Activated CD8-positive, alpha-beta memory T cell treated with anti-CD3 and anti-CD28 coated beads, Interleukin-2, amount 50 U/mL, for 24 hours (primary cell): ENCODE results near the gene AMMECR1L.
"Not testable (repeated sequence)": the region's sequence is repeated elsewhere in the genome, so short reads cannot be mapped to it uniquely, and the experiment has no call there.

Experiments
- DNase-seq: peaks from one replicate; pipeline ENCODE4 v3.0.0-alpha.2; 2020; ENCODE audit errors: extremely low read depth

The AMMECR1L gene

GRCh38 chr2:127887082-127887775 is 1.5 kb upstream of the AMMECR1L start:
- no peak for DNase-seq

- DNase-seq, result not testable (repeated sequence)
These were observed 808 bp upstream of the AMMECR1L start for GRCh38 chr2:127886593-127886935.

GRCh38 chr2:127884861-127885740 is 655 bp downstream of the AMMECR1L start:
- DNase-seq, result not testable (repeated sequence)

GRCh38 chr2:127884436-127884835 is 1.3 kb downstream of the AMMECR1L start:
- no peak for DNase-seq

DNA sequence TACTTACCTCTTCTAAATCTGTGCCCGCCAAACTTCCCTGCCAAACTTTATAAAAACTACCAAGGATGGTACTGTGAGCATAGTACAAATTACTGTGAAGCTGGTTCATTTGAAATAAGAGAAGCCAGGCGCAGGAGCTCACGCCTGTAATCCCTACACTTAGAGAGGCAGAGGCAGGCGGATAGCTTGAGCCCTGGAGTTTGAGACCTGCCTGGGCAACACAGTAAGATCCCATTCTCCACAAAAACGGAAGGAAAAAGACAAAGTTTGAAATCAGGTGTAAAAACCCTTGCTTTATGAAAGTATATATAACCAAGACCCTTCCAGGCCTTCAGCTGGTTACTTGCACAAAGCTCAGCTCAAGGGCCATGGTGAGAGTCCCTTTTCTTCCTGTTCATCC is 5.9 kb downstream of the AMMECR1L start:
- no peak for DNase-seq

DNA sequence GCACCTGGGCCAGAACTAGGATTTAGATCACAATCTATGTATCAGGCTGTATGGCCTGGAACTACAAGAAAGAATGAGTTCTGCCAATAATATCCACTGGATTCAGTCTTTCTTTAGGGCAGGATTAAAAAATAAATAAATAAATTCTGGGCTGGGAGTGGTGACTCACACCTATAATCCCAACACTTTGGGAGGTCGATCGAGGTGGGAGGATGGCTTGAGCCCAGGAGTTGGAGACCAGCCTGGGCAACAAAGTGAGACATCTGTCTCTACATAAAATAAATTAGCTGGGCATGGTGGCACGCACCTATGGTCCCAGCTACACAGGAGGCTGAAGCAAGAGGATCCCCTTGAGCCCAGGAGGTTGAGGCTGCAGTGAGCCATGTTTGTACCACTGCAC is 8.1 kb downstream of the AMMECR1L start:
- DNase-seq, result no peak

DNA sequence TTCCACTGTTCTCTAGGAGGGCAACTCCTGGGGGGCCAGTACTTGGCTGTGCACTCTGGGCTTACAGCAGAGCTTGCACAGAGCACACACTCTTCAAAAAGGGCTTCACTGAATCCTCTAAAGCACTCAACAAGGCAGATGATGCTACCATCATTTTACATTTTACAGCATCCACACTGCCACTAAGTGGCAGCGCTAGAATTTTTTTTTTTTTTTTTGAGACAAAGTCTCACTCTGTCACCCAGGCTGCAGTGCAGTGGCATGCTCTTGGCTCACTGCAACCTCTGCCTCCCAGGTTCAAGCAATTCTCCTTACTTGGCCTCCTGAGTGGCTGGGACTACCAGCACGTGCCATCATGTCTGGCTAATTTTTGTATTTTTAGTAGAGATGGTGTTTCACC is 8.6 kb downstream of the AMMECR1L start:
- DNase-seq, result no peak

DNA sequence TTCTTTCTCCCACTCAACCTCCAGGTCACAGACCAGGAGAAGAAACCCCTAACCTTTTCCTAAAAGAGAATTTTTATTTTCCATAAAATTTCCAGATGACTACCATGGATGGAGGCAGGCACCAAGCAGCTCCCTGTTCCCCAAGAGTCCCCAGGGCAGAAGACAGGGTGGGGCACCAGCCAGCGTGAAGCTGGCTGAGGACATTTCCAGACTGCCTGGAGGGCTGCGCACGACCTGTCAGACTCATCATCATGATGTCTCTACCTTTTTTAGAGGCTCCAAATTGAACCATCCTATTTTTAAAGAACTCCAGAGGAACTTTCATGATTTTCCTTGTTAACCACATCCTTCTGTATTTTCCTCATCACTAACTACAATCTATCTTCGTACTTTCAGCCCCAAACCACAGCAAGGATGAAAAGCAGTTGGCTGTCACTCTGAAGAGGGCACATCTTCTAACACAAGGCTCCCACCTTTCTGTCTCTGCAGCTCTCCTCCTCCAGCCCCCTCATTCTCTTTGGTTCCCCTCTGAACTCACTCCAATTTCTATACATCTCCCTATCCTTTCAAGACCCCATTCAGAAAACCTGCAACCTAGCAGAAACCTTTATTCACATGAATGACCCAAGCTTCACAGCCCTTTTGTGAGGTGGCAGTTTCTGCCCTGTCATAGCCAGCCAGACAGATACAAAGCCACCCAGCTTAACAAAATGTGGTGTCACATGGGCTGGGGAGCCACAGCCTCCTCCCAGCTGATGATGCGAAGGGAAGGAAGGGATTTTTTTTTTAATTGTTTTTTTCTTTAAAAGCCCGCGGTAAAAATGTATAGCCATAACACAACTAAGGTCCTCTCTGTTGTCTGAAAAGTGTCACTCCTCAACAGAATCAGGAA is 11.1 kb downstream of the AMMECR1L start:
- DNase-seq, result no peak

- DNase-seq, result no peak
These were observed 12.0 kb downstream of the AMMECR1L start for GRCh38 chr2:127873707-127874303.

DNA sequence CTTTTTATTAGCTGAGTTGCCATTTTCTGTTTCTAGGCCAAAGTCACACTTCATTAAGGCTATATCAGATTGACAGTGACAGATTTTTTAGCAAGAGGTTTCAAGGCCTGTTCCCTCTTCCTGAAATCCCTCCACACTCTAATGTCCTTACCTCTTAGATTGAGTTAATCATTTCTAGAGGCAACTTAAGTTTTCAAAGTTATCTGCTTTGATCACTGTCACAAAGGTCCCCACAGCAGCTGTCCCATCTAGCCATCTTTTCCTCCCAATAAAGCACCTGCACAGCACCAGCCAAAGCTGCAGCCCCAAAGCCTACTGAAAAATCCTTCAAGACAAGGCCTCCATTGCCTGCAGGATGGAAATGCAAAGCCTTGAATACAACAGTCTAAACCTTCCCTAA is 13.4 kb downstream of the AMMECR1L start:
- no peak for DNase-seq

GRCh38 chr2:127865926-127866325 is 19.8 kb downstream of the AMMECR1L start:
- no peak for DNase-seq

- DNase-seq, result no peak
These were observed 20.9 kb downstream of the AMMECR1L start for GRCh38 chr2:127864877-127865276.

GRCh38 chr2:127862228-127862627 is 23.5 kb downstream of the AMMECR1L start:
- no peak for DNase-seq

DNA sequence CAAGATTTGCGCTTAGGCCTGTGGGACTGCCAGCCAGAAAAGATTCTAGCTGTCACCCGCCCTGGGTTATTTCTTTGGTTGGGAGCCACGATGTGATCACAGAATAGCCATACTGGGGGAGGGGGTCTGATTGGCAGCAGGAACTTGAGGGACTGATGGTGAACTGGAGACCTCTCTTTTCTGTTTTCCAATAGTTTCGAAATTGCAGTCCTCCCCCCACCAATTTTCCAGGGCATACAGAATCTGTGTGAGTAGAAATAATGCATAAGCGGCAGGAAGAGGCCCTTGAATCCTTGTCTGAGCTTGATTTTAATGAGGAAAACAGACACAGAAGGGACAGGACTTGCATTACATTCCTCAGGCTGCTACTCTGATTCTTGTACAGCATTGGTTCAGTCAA is 25.6 kb downstream of the AMMECR1L start:
- no peak for DNase-seq

DNA sequence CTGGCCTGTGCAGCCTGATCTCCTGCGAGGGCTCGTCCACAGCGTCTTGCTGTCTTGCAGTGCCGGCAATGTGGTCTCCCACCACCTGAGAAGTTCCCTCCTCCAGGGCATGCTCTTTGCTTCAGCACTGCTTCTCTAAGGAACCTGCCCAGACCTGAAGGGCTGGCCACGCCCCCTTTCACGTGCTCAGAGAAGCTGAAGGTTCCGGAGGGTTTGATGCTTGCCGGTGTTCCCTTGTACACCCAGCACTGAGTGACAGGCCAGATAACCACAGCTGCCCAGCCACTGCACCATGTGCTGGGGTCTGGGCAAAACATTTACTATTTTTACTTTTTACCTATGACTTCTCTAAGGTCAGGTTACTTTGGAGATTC is 26.1 kb downstream of the AMMECR1L start:
- DNase-seq, result no peak

GRCh38 chr2:127857265-127857808 is 28.4 kb downstream of the AMMECR1L start:
- DNase-seq, result no peak

DNA sequence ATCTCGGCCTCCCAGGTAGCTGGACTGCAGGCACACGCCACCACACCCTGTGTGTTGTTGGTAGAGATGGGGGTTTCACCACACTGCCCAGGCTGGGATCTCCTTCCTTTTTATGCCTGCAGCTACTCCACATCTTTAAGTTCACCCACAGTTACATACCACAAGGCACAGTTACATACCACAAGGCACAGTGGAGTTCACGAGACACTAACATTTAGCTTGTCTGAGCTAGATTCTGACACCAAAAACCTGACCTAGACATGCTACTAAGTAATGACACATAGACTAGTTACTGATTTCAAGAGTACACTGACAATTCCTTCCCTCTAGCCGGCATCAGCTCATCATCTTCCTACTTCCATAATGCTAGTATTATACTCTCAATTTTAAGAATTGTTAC is 32.1 kb downstream of the AMMECR1L start:
- DNase-seq, result no peak

- DNase-seq, result no peak
These were observed 33.4 kb downstream of the AMMECR1L start for GRCh38 chr2:127852388-127852787.

GRCh38 chr2:127847931-127848330 is 37.8 kb downstream of the AMMECR1L start:
- DNase-seq, result no peak

GRCh38 chr2:127844973-127845372 is 40.8 kb downstream of the AMMECR1L start:
- no peak for DNase-seq

DNA sequence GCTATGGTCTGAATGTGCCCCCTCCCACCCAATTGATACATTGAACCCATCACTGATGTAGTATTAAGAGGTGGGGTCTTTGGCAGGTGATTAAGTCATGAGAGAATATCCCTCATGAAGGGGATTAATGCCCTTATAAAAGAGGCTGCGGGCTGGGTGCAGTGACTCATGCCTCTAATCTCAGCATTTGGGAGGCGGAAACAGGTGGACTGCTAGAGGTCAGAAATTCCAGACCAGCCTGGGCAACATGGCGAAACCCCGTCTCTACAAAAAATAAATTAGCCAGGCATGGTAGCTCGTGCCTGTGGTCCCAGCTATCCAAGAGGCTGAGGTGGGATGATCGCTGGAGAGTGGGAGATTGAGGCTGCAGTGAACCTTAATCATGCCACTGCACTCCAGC is 42.1 kb downstream of the AMMECR1L start:
- DNase-seq, result no peak
